ENCODE data around the gene KCNMB3.

- no peak for TF ChIP-seq SP2 (IDR thresholded peaks at IDR 0.05; ENCODE audit: low read length)
- TF ChIP-seq CTCF (IDR thresholded peaks at IDR 0.05; ENCODE audit: control extremely low read depth in 1 of 3, insufficient read depth in 1 of 3, low read depth in 1 of 3, low read length in 3 of 3): no peak
- no peak for TF ChIP-seq EP300 (IDR thresholded peaks at IDR 0.05; ENCODE audit: borderline replicate concordance in 1 of 2, low read depth in 2 of 2, low read length in 2 of 2)
- no peak for TF ChIP-seq POLR2A (IDR thresholded peaks at IDR 0.05; ENCODE audit: control extremely low read depth in 1 of 2, low read depth in 2 of 2, low read length in 2 of 2)
- no peak for TF ChIP-seq RNF2 (IDR thresholded peaks at IDR 0.05; ENCODE audit: borderline replicate concordance, low read depth, low read length, missing control alignments, poor library complexity, severe bottlenecking)
- TF ChIP-seq TAF1 (IDR thresholded peaks at IDR 0.05; ENCODE audit: low read depth, low read length): no peak
Observed at GRCh38 chr3:179281825-179282224, 30.9 kb upstream of the KCNMB3 start.
